ENCODE measurements around the gene KLF11.

DNA sequence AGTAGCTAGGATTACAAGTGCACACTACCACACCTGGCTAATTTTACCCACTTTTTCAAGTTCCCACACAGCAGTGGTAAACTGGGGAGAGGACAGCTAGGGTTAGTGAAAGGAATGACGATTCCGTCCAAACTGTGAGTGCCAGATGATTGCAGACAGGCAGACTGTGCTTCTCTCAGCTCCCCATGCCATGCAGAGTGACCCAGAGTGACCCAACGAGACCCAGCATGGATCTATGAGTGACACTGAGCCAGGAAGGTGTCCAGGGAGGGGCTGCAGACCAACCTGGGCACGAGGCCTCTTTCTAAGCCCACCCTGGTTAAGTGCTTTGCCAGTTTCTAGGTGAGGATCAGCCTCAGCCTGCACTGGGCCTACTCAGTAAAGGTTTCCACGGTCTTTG lies 7.7 kb upstream of the KLF11 start:
- no peak for TF ChIP-seq CTCF (IDR thresholded peaks at IDR 0.05 in 8 of 11, conservative IDR thresholded peaks at IDR 0.05 in 3 of 11)
- TF ChIP-seq POLR2A (IDR thresholded peaks at IDR 0.05), result no peak
- TF ChIP-seq POLR2AphosphoS5 (IDR thresholded peaks at IDR 0.05), result no peak
